K562 (cell line): Measurements from ENCODE around the gene ELOA2. TPM values are rescaled to one million over a fixed set of nuclear protein-coding genes. Genes with fewer than 3 reads are reported as not detected.
A peak's percentile ranks its signal among the peaks of the same experiment; 100 is the strongest.
"Not testable (repeated sequence)": the region's sequence is repeated elsewhere in the genome, so short reads cannot be mapped to it uniquely, and the experiment has no call there.

Source experiments
- ATAC-seq: fragments of 200-7000 bp; cut with Tn5 transposase; 3 replicates; pipeline ENCODE4 v1.9.1; 2020; ENCODE audit warnings: moderate library complexity
- BruUV-seq: library from RNA; stranded (reverse); fragments of 400-500 nt; replicated peaks from 2 replicates; lab custom pipeline; 2021; lab: Mats Ljungman, UMichigan
- CTCF ChIA-PET: fragments of 300-600 bp; formaldehyde crosslinking; extraction: SDS; loops from one replicate; lab custom pipeline; 2021; ENCODE audit warnings: low intra/inter-chr PET ratio; lab: Yijun Ruan, JAX
- POLR2A ChIA-PET: fragments of 300-600, 350-650 bp; sonication (Branson Sonifier 250); formaldehyde crosslinking; extraction: SDS; loops from one replicate; lab custom pipeline; 2021; ENCODE audit warnings: antibody characterized with exemption, inconsistent platforms; lab: Yijun Ruan, JAX
- DNase-seq, 4 experiments: peaks; one replicate each; pipeline versions ENCODE4 v3.0.0 to v3.0.0-alpha.2; 2011 to 2018; ENCODE audit warnings: low spot score in 3 of 4, mixed read lengths in 3 of 4; ENCODE audit errors: extremely low read depth in 1 of 4
- FAIRE-seq: peaks from 2 replicates; lab custom pipeline; 2011; peaks lifted over from hg19 to GRCh38; lab: Jason Lieb, UNC
- H2AFZ ChIP-seq: 2 replicates; pipeline ENCODE4 v1.6.0; 2011; ENCODE audit warnings: low read depth, low read length, control low read depth, inconsistent platforms
- H3K27ac ChIP-seq: fragments of 200-600 bp; 3 replicates; pipeline ENCODE4 v1.8.0; 2011; ENCODE audit warnings: low read depth, mild to moderate bottlenecking, control low read depth, inconsistent platforms, low read length, moderate library complexity, mixed read lengths; ENCODE audit errors: extremely low read depth
- H3K27me3 ChIP-seq, 2 experiments: fragments of 300-600 bp in 1 of 2; 2 replicates in 1 of 2; 3 replicates in 1 of 2; pipeline versions ENCODE4 v1.6.0 to v1.8.0; 2011; ENCODE audit warnings: inconsistent platforms in 2 of 2, low read length in 2 of 2, mild to moderate bottlenecking in 1 of 2, mixed read lengths in 1 of 2, moderate library complexity in 1 of 2; ENCODE audit not compliant: control insufficient read depth in 2 of 2, insufficient read depth in 2 of 2
- H3K36me3 ChIP-seq: fragments of 300-600 bp; 3 replicates; pipeline ENCODE4 v1.8.0; 2011; ENCODE audit warnings: mild to moderate bottlenecking, low read length, inconsistent platforms; ENCODE audit not compliant: control insufficient read depth, insufficient read depth
- H3K4me1 ChIP-seq, 2 experiments: fragments of 200-600 bp in 1 of 2; replicated peaks in 1 of 2; 2 replicates in 1 of 2; 3 replicates in 1 of 2; pipeline versions ENCODE4 v1.5.1 to v1.8.0; 2011; ENCODE audit warnings: inconsistent platforms in 2 of 2, low read length in 2 of 2, mild to moderate bottlenecking in 1 of 2, mixed read lengths in 1 of 2, moderate library complexity in 1 of 2; ENCODE audit not compliant: control insufficient read depth in 2 of 2, insufficient read depth in 2 of 2
- H3K4me2 ChIP-seq: 2 replicates; pipeline ENCODE4 v1.6.1; 2011; ENCODE audit warnings: low read length, control low read depth, inconsistent platforms, mixed read lengths; ENCODE audit not compliant: insufficient read depth
- H3K4me3 ChIP-seq: fragments of 200-600 bp; sonication (generic), shearing (Covaris generic); 2 replicates; pipeline ENCODE4 v1.5.1; 2016; ENCODE audit warnings: control low read depth, inconsistent platforms
- H3K79me2 ChIP-seq: fragments of 200-600 bp; 3 replicates; pipeline ENCODE4 v1.8.0; 2011; ENCODE audit warnings: low read length, inconsistent platforms; ENCODE audit not compliant: control insufficient read depth, insufficient read depth
- H3K9ac ChIP-seq, 2 experiments: 2 replicates each; pipeline versions ENCODE4 v1.6.0 to v1.6.1; 2011; ENCODE audit warnings: low read depth in 2 of 2, low read length in 2 of 2, control low read depth in 1 of 2, inconsistent platforms in 1 of 2, mild to moderate bottlenecking in 1 of 2, mixed read lengths in 1 of 2; ENCODE audit not compliant: insufficient read depth in 1 of 2
- H3K9me1 ChIP-seq: one replicate; pipeline ENCODE4 v1.6.0; 2011; ENCODE audit warnings: inconsistent platforms, mild to moderate bottlenecking, low read length, moderate library complexity; ENCODE audit not compliant: control insufficient read depth, insufficient read depth
- H3K9me3 ChIP-seq: replicated peaks from 2 replicates; pipeline ENCODE4 v1.5.1; 2011; ENCODE audit warnings: low read depth, low read length, inconsistent platforms; ENCODE audit not compliant: control insufficient read depth, insufficient read depth
- H4K20me1 ChIP-seq: replicated peaks from 2 replicates; pipeline ENCODE4 v1.6.1; 2011; ENCODE audit warnings: low read length, inconsistent platforms, mixed read lengths; ENCODE audit not compliant: control insufficient read depth, insufficient read depth
- TEAD2 ChIP-seq: fragments of 450-650 bp; IDR thresholded peaks from 2 replicates; pipeline ENCODE4 v1.6.1; 2016; ENCODE audit warnings: missing genetic modification characterization, control low read depth, missing compliant biosample characterization
- ZNF174 ChIP-seq: fragments of 250-450 bp; sonication (Bioruptor Pico); IDR thresholded peaks from 2 replicates; pipeline ENCODE4 v1.4.0; 2020; ENCODE audit warnings: mild to moderate bottlenecking
- WGBS: fragments of 100-300 bp; shearing (Covaris generic); methylation state at CpG from one replicate; pipeline ENCODE4 v1.1.6; 2016; ENCODE audit warnings: low coverage, mixed read lengths; ENCODE audit not compliant: insufficient coverage; ENCODE audit errors: missing lambda C conversion rate; 5-methylcytosine and 5-hydroxymethylcytosine counted together
- in situ Hi-C: fragments of 300-500 bp; cut with MboI; formaldehyde crosslinking; loops from 4 replicates; pipeline ENCODE4 v1.15.0; 2018; ENCODE audit warnings: inconsistent platforms, mixed read lengths
- intact Hi-C: fragments of 100-400 bp; cut with micrococcal nuclease; formaldehyde crosslinking; loops from 2 replicates; pipeline ENCODE4 v1.14.2; 2022
- polyA plus RNA-seq, 8 experiments: library from polyadenylated mRNA; depleted of rRNA in 4 of 8; stranded (reverse) in 5 of 8; unstranded in 3 of 8; fragments of >200 nt; fragmentation: Nextera tagmentation in 2 of 8; fragmentation: Illumina TruSeq in 1 of 8; extraction: Ambion mirVana in 2 of 8; extraction: Trizol in 1 of 8; gene quantifications; 2 replicates each; pipeline versions ENCODE4 v1.2.1 to v1.2.3, GENCODE V29; 2011 to 2014; ENCODE audit warnings: inconsistent platforms in 1 of 8, missing spikeins in 1 of 8
- total RNA-seq, 7 experiments: library from RNA; depleted of rRNA in 6 of 7; stranded (reverse); fragments of >200 nt in 6 of 7; fragmentation: Illumina TruSeq in 2 of 7; extraction: Trizol in 2 of 7; gene quantifications; 2 replicates each; pipeline versions ENCODE4 v1.2.1 to v1.2.3, GENCODE V29; 2011 to 2021; ENCODE audit warnings: low replicate concordance in 1 of 7

The ELOA2 gene
- total and polyA plus RNA-seq, 9 of the 15 experiments (the other 6 are each of a cell fraction or from before 2014, with no cell fraction given) = not detected

- POLR2A ChIA-PET = not testable (repeated sequence)
These were observed 830 bp downstream of the ELOA2 start for GRCh38 chr18:47034591-47034990.

DNA sequence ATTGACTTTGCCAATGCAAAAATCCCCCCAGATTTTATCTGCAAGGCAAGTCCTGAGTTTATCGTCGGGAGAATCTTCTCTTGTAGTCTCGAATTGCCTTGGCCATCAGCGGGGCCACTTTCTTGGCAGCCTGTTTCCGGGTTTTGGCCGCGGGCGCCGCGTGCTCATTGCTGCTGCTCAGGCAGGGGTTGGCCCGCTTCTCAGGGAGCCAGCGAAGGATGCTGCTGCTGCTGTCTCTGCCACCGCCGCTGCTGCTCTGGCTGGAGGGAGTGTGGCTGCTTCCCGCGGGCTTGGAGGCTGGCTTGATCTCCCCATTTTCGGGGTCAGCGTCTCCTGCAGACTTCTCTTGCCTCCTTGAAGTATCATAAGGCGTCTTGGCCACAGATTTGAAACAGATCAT, 2.5 kb downstream of the ELOA2 start:
- Histone ChIP-seq H3K4me3 (no peak overlapping the region), H3K27ac (no peak overlapping the region), H3K9me1 (no peaks in the 10 kb centered on the region), H3K36me3 (no peaks in the 10 kb centered on the region), H3K4me1 (peaks cover 0 to 7% of the 10 kb centered on the region in 2 experiments; a peak in 2 of 5 replicates), H3K79me2 (no peaks in the 10 kb centered on the region), H3K4me2 (no peak overlapping the region), H2AFZ (no peak overlapping the region), H4K20me1 (no peaks in the 10 kb centered on the region), H3K27me3 (peaks cover 21 to 37% of the 10 kb centered on the region in 2 experiments), H3K9ac (no peak overlapping the region), H3K9me3 (no peaks in the 10 kb centered on the region)
- ATAC-seq (no peak), DNase-seq (no peak), FAIRE-seq (no peak)
- CTCF ChIA-PET = no interaction called here
- BruUV-seq = no TSS peak
- POLR2A ChIA-PET = interaction anchor here (0.7 kb wide), 1 partner anchor 379 kb away, joined by 3 read pairs; no protein-coding TSS in a partner anchor
- in situ Hi-C loops = no loop called here
- 0% methylated on average over 14 of the region's 19 CpGs for WGBS
- TF ChIP-seq TEAD2 = no peak
- TF ChIP-seq ZNF174 = no peak
- intact Hi-C loops = no loop called here

More at GRCh38 chr18:47034591-47034990, 830 bp downstream of the ELOA2 start:
- ATAC-seq, H3K27ac ChIP-seq, CTCF ChIA-PET, H3K9ac ChIP-seq, FAIRE-seq, DNase-seq, H3K9me3 ChIP-seq, H3K9me1 ChIP-seq, H4K20me1 ChIP-seq, H3K4me2 ChIP-seq, H3K4me3 ChIP-seq, H3K79me2 ChIP-seq, in situ Hi-C loops, H2AFZ ChIP-seq, H3K36me3 ChIP-seq, intact Hi-C loops, H3K4me1 ChIP-seq, BruUV-seq: not testable (repeated sequence)
- H3K27me3 ChIP-seq = peaks cover 21 to 37% of the 10 kb centered on the region in 2 experiments
- 9% methylated on average over 15 of the region's 28 CpGs for whole genome bisulfite sequencing

DNA sequence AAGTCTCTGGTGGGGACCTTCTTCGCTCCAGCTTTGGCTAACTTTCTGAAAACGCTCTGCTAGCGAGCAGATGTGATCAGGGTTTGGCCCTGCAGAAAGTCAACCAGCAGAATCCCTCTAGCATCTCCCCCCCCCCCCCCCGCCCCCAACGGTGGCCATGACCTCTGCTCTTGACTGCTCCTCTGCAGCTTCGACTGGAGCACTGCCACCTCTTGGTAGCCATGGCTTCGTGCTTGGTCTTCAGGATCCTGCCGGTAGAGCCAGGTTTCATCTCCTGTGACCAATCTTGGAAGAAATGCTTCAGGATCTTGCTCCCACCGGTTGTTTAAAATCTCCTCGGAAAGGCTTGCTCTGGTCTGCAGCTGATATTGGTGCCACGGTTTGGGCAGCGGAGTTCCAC, 4.5 kb downstream of the ELOA2 start:
- in situ Hi-C loops, H2AFZ ChIP-seq, POLR2A ChIA-PET, H3K4me3 ChIP-seq, H3K9me3 ChIP-seq, H3K4me2 ChIP-seq, H3K9ac ChIP-seq, DNase-seq, H4K20me1 ChIP-seq, H3K27ac ChIP-seq, H3K36me3 ChIP-seq, BruUV-seq, H3K9me1 ChIP-seq, H3K79me2 ChIP-seq, intact Hi-C loops, CTCF ChIA-PET, FAIRE-seq, H3K4me1 ChIP-seq: not testable (repeated sequence)
- peaks cover 19 to 37% of the 10 kb centered on the region in 2 experiments for H3K27me3 ChIP-seq
- peak; percentile 80 for ATAC-seq
- 0% methylated on average over 3 of the region's 12 CpGs for WGBS
